Astrocyte (in vitro differentiated cells and primary cell): ENCODE measurements around the gene CST11. TPM values are rescaled to one million over a fixed set of nuclear protein-coding genes. Genes with fewer than 3 reads are reported as not detected.

Experiments used
- DNase-seq: peaks from one replicate; pipeline ENCODE4 v3.0.0-alpha.2; 2010; ENCODE audit warnings: low read depth
- FAIRE-seq: peaks from 2 replicates; lab custom pipeline; 2011; peaks lifted over from hg19 to GRCh38; lab: Jason Lieb, UNC
- H2AFZ ChIP-seq: 2 replicates; pipeline ENCODE4 v1.6.0; 2012; ENCODE audit warnings: low read depth, low read length, inconsistent platforms
- H3K27ac ChIP-seq: 2 replicates; pipeline ENCODE4 v1.5.1; 2011; ENCODE audit warnings: low read depth, low read length, inconsistent platforms
- H3K27me3 ChIP-seq: 2 replicates; pipeline ENCODE4 v1.6.0; 2011; ENCODE audit warnings: low read length, inconsistent platforms; ENCODE audit not compliant: insufficient read depth
- H3K36me3 ChIP-seq: 2 replicates; pipeline ENCODE4 v1.5.1; 2011; ENCODE audit warnings: low read length, inconsistent platforms; ENCODE audit not compliant: insufficient read depth
- H3K4me1 ChIP-seq: 2 replicates; pipeline ENCODE4 v1.5.1; 2011; ENCODE audit warnings: low read length, inconsistent platforms; ENCODE audit not compliant: insufficient read depth
- H3K4me2 ChIP-seq: 2 replicates; pipeline ENCODE4 v1.6.0; 2012; ENCODE audit warnings: low read length, inconsistent platforms
- H3K4me3 ChIP-seq: 2 replicates; pipeline ENCODE4 v1.5.1; 2011; ENCODE audit warnings: low read depth, mild to moderate bottlenecking, low read length, inconsistent platforms; ENCODE audit not compliant: insufficient read depth
- H3K79me2 ChIP-seq: 2 replicates; pipeline ENCODE4 v1.6.0; 2012; ENCODE audit warnings: mild to moderate bottlenecking, low read length, inconsistent platforms; ENCODE audit not compliant: insufficient read depth
- H3K9ac ChIP-seq: 2 replicates; pipeline ENCODE4 v1.6.0; 2012; ENCODE audit warnings: mild to moderate bottlenecking, low read length, inconsistent platforms
- H3K9me3 ChIP-seq: 2 replicates; pipeline ENCODE4 v1.5.1; 2012; ENCODE audit warnings: low read depth, mild to moderate bottlenecking, low read length, inconsistent platforms; ENCODE audit not compliant: insufficient read depth
- H4K20me1 ChIP-seq: 2 replicates; pipeline ENCODE4 v1.6.0; 2012; ENCODE audit warnings: low read length, inconsistent platforms; ENCODE audit not compliant: insufficient read depth
- H3K27ac Mint-ChIP-seq: one replicate; pipeline ENCODE4 v1.8.0; 2021; ENCODE audit warnings: mild to moderate bottlenecking, mixed read lengths; ENCODE audit not compliant: unreplicated experiment
- H3K27me3 Mint-ChIP-seq: one replicate; pipeline ENCODE4 v1.8.0; 2021; ENCODE audit warnings: low read depth, mixed read lengths; ENCODE audit not compliant: unreplicated experiment
- H3K36me3 Mint-ChIP-seq: one replicate; pipeline ENCODE4 v1.8.0; 2021; ENCODE audit warnings: low read depth, mixed read lengths; ENCODE audit not compliant: unreplicated experiment
- H3K4me1 Mint-ChIP-seq: one replicate; pipeline ENCODE4 v1.8.0; 2021; ENCODE audit warnings: low read depth, mixed read lengths; ENCODE audit not compliant: unreplicated experiment
- H3K4me3 Mint-ChIP-seq: one replicate; pipeline ENCODE4 v1.8.0; 2021; ENCODE audit warnings: mild to moderate bottlenecking, moderate library complexity, mixed read lengths; ENCODE audit not compliant: unreplicated experiment
- H3K9me3 Mint-ChIP-seq: one replicate; pipeline ENCODE4 v1.8.0; 2021; ENCODE audit warnings: mild to moderate bottlenecking, mixed read lengths; ENCODE audit not compliant: unreplicated experiment
- EZH2 ChIP-seq: IDR thresholded peaks from 2 replicates; pipeline ENCODE4 v1.6.1; 2012; ENCODE audit warnings: mild to moderate bottlenecking, low read length, inconsistent platforms; ENCODE audit not compliant: insufficient read depth
- total RNA-seq: library from RNA; stranded (reverse); gene quantifications from 2 replicates; pipeline ENCODE4 v1.2.1, GENCODE V29; 2021
- TF ChIP-seq, protein P1 (sequence below): IDR thresholded peaks from 2 replicates; pipeline ENCODE4 v1.5.1; 2011; ENCODE audit warnings: low read depth, mild to moderate bottlenecking, inconsistent platforms, low read length, moderate library complexity; ENCODE audit not compliant: insufficient read depth

The CST11 gene
- total RNA-seq, 1 donor from 2014 or later: not detected

GRCh38 chr20:23401051-23401450 lies 51.6 kb downstream of the CST11 start:
- TF ChIP-seq, protein P1, sequence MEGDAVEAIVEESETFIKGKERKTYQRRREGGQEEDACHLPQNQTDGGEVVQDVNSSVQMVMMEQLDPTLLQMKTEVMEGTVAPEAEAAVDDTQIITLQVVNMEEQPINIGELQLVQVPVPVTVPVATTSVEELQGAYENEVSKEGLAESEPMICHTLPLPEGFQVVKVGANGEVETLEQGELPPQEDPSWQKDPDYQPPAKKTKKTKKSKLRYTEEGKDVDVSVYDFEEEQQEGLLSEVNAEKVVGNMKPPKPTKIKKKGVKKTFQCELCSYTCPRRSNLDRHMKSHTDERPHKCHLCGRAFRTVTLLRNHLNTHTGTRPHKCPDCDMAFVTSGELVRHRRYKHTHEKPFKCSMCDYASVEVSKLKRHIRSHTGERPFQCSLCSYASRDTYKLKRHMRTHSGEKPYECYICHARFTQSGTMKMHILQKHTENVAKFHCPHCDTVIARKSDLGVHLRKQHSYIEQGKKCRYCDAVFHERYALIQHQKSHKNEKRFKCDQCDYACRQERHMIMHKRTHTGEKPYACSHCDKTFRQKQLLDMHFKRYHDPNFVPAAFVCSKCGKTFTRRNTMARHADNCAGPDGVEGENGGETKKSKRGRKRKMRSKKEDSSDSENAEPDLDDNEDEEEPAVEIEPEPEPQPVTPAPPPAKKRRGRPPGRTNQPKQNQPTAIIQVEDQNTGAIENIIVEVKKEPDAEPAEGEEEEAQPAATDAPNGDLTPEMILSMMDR: no peak
- no peak for TF ChIP-seq EZH2
- H2AFZ ChIP-seq: no peak overlapping the region
- H3K9ac ChIP-seq: no peak overlapping the region
- no peaks in the 10 kb centered on the region for H3K27me3 Mint-ChIP-seq
- peaks cover 59% of the 10 kb centered on the region for H4K20me1 ChIP-seq
- H3K4me3 ChIP-seq: no peak overlapping the region
- no peaks in the 10 kb centered on the region for H3K9me3 ChIP-seq
- H3K4me1 ChIP-seq: peaks cover 10% of the 10 kb centered on the region
- peaks cover 2% of the 10 kb centered on the region for H3K36me3 ChIP-seq
- no peak overlapping the region for H3K4me2 ChIP-seq
- H3K36me3 Mint-ChIP-seq: peaks cover 7% of the 10 kb centered on the region
- peaks cover 46% of the 10 kb centered on the region for H3K79me2 ChIP-seq
- no peak overlapping the region for H3K27ac Mint-ChIP-seq
- DNase-seq: no peak
- no peak for FAIRE-seq
- H3K27ac ChIP-seq: no peak overlapping the region
- H3K27me3 ChIP-seq: no peaks in the 10 kb centered on the region
- H3K9me3 Mint-ChIP-seq: no peaks in the 10 kb centered on the region
- no peak overlapping the region for H3K4me3 Mint-ChIP-seq
- H3K4me1 Mint-ChIP-seq: peaks cover 16% of the 10 kb centered on the region

Other genes starting within 250 kb of the CST11 start
- 17.9 and 19.3 TPM in 2 replicates for gene NXT1, start 102.1 kb downstream of the CST11 start, total RNA-seq
- gene GZF1, start 90.7 kb downstream of the CST11 start, total RNA-seq: 12.2 and 16.3 TPM in 2 replicates
- gene NAPB, start 31.4 kb downstream of the CST11 start, total RNA-seq: 10.2 and 13.1 TPM in 2 replicates
- gene CSTL1, start 13.2 kb downstream of the CST11 start, total RNA-seq: not detected in 2 replicates
- not detected in 2 replicates for gene CST8, start 38.2 kb upstream of the CST11 start, total RNA-seq
- not detected in 2 replicates for gene CST9L, start 115.6 kb upstream of the CST11 start, total RNA-seq
- gene CST9, start 153.0 kb upstream of the CST11 start, total RNA-seq: not detected in 2 replicates
- gene CST3, start 185.1 kb upstream of the CST11 start, total RNA-seq: 316 and 355 TPM in 2 replicates
- gene CST4, start 236.2 kb upstream of the CST11 start, total RNA-seq: not detected in 2 replicates